Measurements from ENCODE around the gene TTLL10. TPM values are rescaled to one million over a fixed set of nuclear protein-coding genes. Genes with fewer than 3 reads are reported as not detected.
A peak's percentile ranks its signal among the peaks of the same experiment; 100 is the strongest.

The TTLL10 gene
- total RNA-seq, 1 donor from 2014 or later: not detected

GRCh38 chr1:1157914-1158710, 15.6 kb upstream of the TTLL10 start:
- H3K27ac ChIP-seq: peak overlapping the region; percentile 98
- ATAC-seq: peak; percentile 47
- intact Hi-C loops (cut with DNase I): no loop called here
- peak; percentile 82 for DNase-seq
- peak overlapping the region; percentile 77 for H3K4me3 ChIP-seq
- H3K9me3 ChIP-seq: no peaks in the 10 kb centered on the region
- peaks cover 10% of the 10 kb centered on the region for H3K4me1 ChIP-seq
- no peaks in the 10 kb centered on the region for H3K36me3 ChIP-seq
- TF ChIP-seq CTCF (IDR thresholded peaks at IDR 0.05): no peak
- H3K27me3 ChIP-seq: no peaks in the 10 kb centered on the region

GRCh38 chr1:1160281-1160930, 13.3 kb upstream of the TTLL10 start:
- no peak for ATAC-seq
- no peaks in the 10 kb centered on the region for H3K36me3 ChIP-seq
- H3K4me1 ChIP-seq: peaks cover 11% of the 10 kb centered on the region
- TF ChIP-seq CTCF (IDR thresholded peaks at IDR 0.05): no peak
- H3K4me3 ChIP-seq: no peak overlapping the region
- no peaks in the 10 kb centered on the region for H3K27me3 ChIP-seq
- intact Hi-C loops (cut with DNase I): no loop called here
- H3K27ac ChIP-seq: no peak overlapping the region
- H3K9me3 ChIP-seq: no peaks in the 10 kb centered on the region
- DNase-seq: no peak

GRCh38 chr1:1161078-1161682, 12.5 kb upstream of the TTLL10 start:
- DNase-seq (no peak), ATAC-seq (no peak)
- TF ChIP-seq CTCF (IDR thresholded peaks at IDR 0.05): no peak
- Histone ChIP-seq H3K4me1 (peaks cover 14% of the 10 kb centered on the region), H3K4me3 (no peak overlapping the region), H3K36me3 (no peaks in the 10 kb centered on the region), H3K27ac (no peak overlapping the region), H3K9me3 (no peaks in the 10 kb centered on the region), H3K27me3 (no peaks in the 10 kb centered on the region)
- intact Hi-C loops (cut with DNase I): no loop called here

- Histone ChIP-seq H3K27me3 (no peaks in the 10 kb centered on the region), H3K4me1 (peaks cover 14% of the 10 kb centered on the region), H3K36me3 (no peaks in the 10 kb centered on the region), H3K27ac (no peak overlapping the region), H3K9me3 (no peaks in the 10 kb centered on the region), H3K4me3 (no peak overlapping the region)
- ATAC-seq: no peak
- no peak for TF ChIP-seq CTCF (IDR thresholded peaks at IDR 0.05)
- intact Hi-C loops (cut with DNase I): no loop called here
- DNase-seq: no peak
Observed at GRCh38 chr1:1161683-1162079, 12.0 kb upstream of the TTLL10 start.

DNA sequence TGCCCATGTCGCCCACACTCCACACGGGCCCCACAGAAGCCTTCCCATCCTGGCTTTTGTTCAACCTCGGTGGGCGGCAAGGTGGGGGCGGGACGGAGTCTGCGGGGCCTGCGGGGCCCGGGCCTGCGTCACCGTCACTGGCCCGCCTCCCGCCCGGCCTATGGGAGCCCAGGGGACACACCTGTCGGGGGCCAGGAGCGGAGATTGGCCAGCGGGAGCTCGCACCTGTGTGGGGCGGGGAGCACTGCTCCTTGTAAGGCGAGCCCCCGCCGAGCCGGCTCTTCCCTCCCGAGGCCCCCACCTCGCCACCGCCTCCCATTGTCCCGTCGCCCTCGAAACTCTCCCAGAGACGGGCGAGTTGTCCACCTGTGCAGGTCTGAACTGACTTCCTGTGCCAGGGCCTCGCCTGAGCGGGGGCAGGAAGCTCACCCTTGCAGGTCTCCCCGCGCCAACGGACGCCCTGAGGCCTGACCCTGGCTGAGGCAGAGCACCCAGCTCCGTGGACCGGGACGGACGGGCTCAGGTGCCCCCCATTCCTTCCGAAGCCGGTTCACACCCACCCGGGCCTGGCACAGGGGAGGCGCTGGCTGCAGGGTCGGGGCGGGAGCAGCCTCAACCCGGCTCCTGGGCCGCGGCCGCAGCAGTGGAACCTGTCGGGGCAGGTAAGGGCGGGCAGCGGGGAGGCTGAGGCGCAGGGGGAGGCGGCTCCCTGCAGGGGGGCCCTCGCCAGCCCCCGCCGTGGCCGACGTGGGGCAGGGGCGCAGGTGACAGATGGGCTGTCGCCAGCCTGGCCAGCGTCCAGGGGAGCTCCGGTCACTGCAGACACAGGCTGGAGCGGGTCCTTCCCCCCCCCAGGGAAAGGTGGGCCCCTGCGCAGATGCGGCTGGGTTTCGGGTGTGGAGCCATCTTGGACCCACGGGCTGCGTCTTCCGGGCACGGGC, 10.8 kb upstream of the TTLL10 start:
- Histone ChIP-seq H3K4me3 (peak overlapping the region; percentile 48), H3K27ac (peak overlapping the region; percentile 66), H3K9me3 (no peaks in the 10 kb centered on the region), H3K4me1 (peaks cover 14% of the 10 kb centered on the region), H3K27me3 (no peaks in the 10 kb centered on the region), H3K36me3 (no peaks in the 10 kb centered on the region)
- TF ChIP-seq CTCF (IDR thresholded peaks at IDR 0.05): no peak
- intact Hi-C loops (cut with DNase I): no loop called here
- DNase-seq (peak; percentile 93), ATAC-seq (peak; percentile 81)
